ENCODE data around the gene WDR70. TPM values are rescaled to one million over a fixed set of nuclear protein-coding genes. Genes with fewer than 3 reads are reported as not detected.
A peak's percentile ranks its signal among the peaks of the same experiment; 100 is the strongest.

Gene WDR70
- total RNA-seq, 1 experiment from 2014 or later, result 30.0 TPM

- no peak for TF ChIP-seq CTCF (IDR thresholded peaks at IDR 0.05; ENCODE audit: unreplicated experiment)
- DNase-seq, result no peak
- Mint-ChIP-seq H3K4me3 (ENCODE audit: low read depth, unreplicated experiment) (peak overlapping the region; percentile 13), H3K36me3 (ENCODE audit: insufficient read depth, unreplicated experiment) (no peaks in the 10 kb centered on the region), H3K27me3 (ENCODE audit: unreplicated experiment) (no peaks in the 10 kb centered on the region), H3K9me3 (ENCODE audit: low read depth, unreplicated experiment) (no peaks in the 10 kb centered on the region), H3K27ac (ENCODE audit: unreplicated experiment) (no peak overlapping the region), H3K4me1 (ENCODE audit: low read depth, unreplicated experiment) (peaks cover 16% of the 10 kb centered on the region)
- CTCF ChIA-PET, result interaction anchor here (0.9 kb wide), 1 partner anchor 15 kb away, joined by 4 read pairs; no protein-coding TSS in a partner anchor
- no TSS peak for BruUV-seq (replicated peaks)
- intact Hi-C loops (cut with micrococcal nuclease; ENCODE audit: unreplicated experiment), result loop anchor here (10.0 kb wide), 1 partner anchor 302 kb away; no protein-coding TSS in a partner anchor
These were observed 338.1 kb downstream of the WDR70 start for GRCh38 chr5:37717276-37717612.

GRCh38 chr5:37717613-37718431 lies 338.7 kb downstream of the WDR70 start:
- CTCF ChIA-PET, result interaction anchor here (0.9 kb wide), 1 partner anchor 14 kb away, joined by 4 read pairs; no protein-coding TSS in a partner anchor
- TF ChIP-seq CTCF (IDR thresholded peaks at IDR 0.05; ENCODE audit: unreplicated experiment), result no peak
- Mint-ChIP-seq H3K27me3 (ENCODE audit: unreplicated experiment) (no peaks in the 10 kb centered on the region), H3K9me3 (ENCODE audit: low read depth, unreplicated experiment) (no peaks in the 10 kb centered on the region), H3K4me3 (ENCODE audit: low read depth, unreplicated experiment) (peak overlapping the region; percentile 13), H3K27ac (ENCODE audit: unreplicated experiment) (no peak overlapping the region), H3K4me1 (ENCODE audit: low read depth, unreplicated experiment) (peaks cover 20% of the 10 kb centered on the region), H3K36me3 (ENCODE audit: insufficient read depth, unreplicated experiment) (no peaks in the 10 kb centered on the region)
- BruUV-seq (replicated peaks), result no TSS peak
- intact Hi-C loops (cut with micrococcal nuclease; ENCODE audit: unreplicated experiment), result loop anchor here (10.0 kb wide), 1 partner anchor 303 kb away; no protein-coding TSS in a partner anchor
- DNase-seq, result peak; percentile 81

- no peak for TF ChIP-seq CTCF (IDR thresholded peaks at IDR 0.05; ENCODE audit: unreplicated experiment)
- DNase-seq, result no peak
- Mint-ChIP-seq H3K27me3 (ENCODE audit: unreplicated experiment) (no peaks in the 10 kb centered on the region), H3K4me1 (ENCODE audit: low read depth, unreplicated experiment) (peaks cover 21% of the 10 kb centered on the region), H3K27ac (ENCODE audit: unreplicated experiment) (no peak overlapping the region), H3K9me3 (ENCODE audit: low read depth, unreplicated experiment) (no peaks in the 10 kb centered on the region), H3K36me3 (ENCODE audit: insufficient read depth, unreplicated experiment) (no peaks in the 10 kb centered on the region), H3K4me3 (ENCODE audit: low read depth, unreplicated experiment) (no peak overlapping the region)
- no TSS peak for BruUV-seq (replicated peaks)
- CTCF ChIA-PET, result no interaction called here
- intact Hi-C loops (cut with micrococcal nuclease; ENCODE audit: unreplicated experiment), result no loop called here
These were observed 341.4 kb downstream of the WDR70 start for GRCh38 chr5:37720550-37720952.

- intact Hi-C loops (cut with micrococcal nuclease; ENCODE audit: unreplicated experiment), result no loop called here
- TF ChIP-seq CTCF (IDR thresholded peaks at IDR 0.05; ENCODE audit: unreplicated experiment), result no peak
- CTCF ChIA-PET, result no interaction called here
- Mint-ChIP-seq H3K36me3 (ENCODE audit: insufficient read depth, unreplicated experiment) (no peaks in the 10 kb centered on the region), H3K27ac (ENCODE audit: unreplicated experiment) (no peak overlapping the region), H3K9me3 (ENCODE audit: low read depth, unreplicated experiment) (no peaks in the 10 kb centered on the region), H3K4me1 (ENCODE audit: low read depth, unreplicated experiment) (peaks cover 21% of the 10 kb centered on the region), H3K27me3 (ENCODE audit: unreplicated experiment) (no peaks in the 10 kb centered on the region), H3K4me3 (ENCODE audit: low read depth, unreplicated experiment) (no peak overlapping the region)
- no peak for DNase-seq
- no TSS peak for BruUV-seq (replicated peaks)
These were observed 342.3 kb downstream of the WDR70 start for GRCh38 chr5:37721447-37721871.
